ENCODE results near the gene SYT1.

- TF ChIP-seq CTCF (IDR thresholded peaks at IDR 0.05; ENCODE audit: insufficient read depth, low read depth, low read length) = no peak
- TF ChIP-seq EZH2 (IDR thresholded peaks at IDR 0.05; ENCODE audit: insufficient read depth, low read length) = no peak
Observed at GRCh38 chr12:78865516-78865915, 942 bp downstream of the SYT1 start.

Data from astrocyte (in vitro differentiated cells and primary cell).